Measurements from ENCODE around the gene C1QTNF8. TPM values are rescaled to one million over a fixed set of nuclear protein-coding genes. Genes with fewer than 3 reads are reported as not detected.

C1QTNF8 gene
- total RNA-seq, 1 experiment from 2014 or later, result not detected

GRCh38 chr16:1045993-1046911, 49.8 kb downstream of the C1QTNF8 start:
- no peak overlapping the region for H3K4me3 ChIP-seq
- H3F3A ChIP-seq (ENCODE audit: insufficient read depth, low read depth), result no peaks in the 10 kb centered on the region
- BruUV-seq (replicated peaks), result no TSS peak
- no peaks in the 10 kb centered on the region for H3K9me3 ChIP-seq (ENCODE audit: insufficient read depth, low read depth)
- TF ChIP-seq, protein P1, sequence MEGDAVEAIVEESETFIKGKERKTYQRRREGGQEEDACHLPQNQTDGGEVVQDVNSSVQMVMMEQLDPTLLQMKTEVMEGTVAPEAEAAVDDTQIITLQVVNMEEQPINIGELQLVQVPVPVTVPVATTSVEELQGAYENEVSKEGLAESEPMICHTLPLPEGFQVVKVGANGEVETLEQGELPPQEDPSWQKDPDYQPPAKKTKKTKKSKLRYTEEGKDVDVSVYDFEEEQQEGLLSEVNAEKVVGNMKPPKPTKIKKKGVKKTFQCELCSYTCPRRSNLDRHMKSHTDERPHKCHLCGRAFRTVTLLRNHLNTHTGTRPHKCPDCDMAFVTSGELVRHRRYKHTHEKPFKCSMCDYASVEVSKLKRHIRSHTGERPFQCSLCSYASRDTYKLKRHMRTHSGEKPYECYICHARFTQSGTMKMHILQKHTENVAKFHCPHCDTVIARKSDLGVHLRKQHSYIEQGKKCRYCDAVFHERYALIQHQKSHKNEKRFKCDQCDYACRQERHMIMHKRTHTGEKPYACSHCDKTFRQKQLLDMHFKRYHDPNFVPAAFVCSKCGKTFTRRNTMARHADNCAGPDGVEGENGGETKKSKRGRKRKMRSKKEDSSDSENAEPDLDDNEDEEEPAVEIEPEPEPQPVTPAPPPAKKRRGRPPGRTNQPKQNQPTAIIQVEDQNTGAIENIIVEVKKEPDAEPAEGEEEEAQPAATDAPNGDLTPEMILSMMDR (conservative IDR thresholded peaks at IDR 0.05), result no peak
- TF ChIP-seq EZH2 (IDR thresholded peaks at IDR 0.05; ENCODE audit: low read depth), result no peak
- H3K27me3 ChIP-seq (ENCODE audit: insufficient read depth, low read depth), result 0 out of 2 replicates have a peak, but pooled peaks cover 22% of the 10 kb centered on the region
- H2AFZ ChIP-seq, result no peak overlapping the region
- H3K36me3 ChIP-seq (ENCODE audit: low read depth), result no peaks in the 10 kb centered on the region
- no peaks in the 10 kb centered on the region for H3K4me1 ChIP-seq (replicated peaks; ENCODE audit: insufficient read depth)
- no peaks in the 10 kb centered on the region for H3K9me2 ChIP-seq (ENCODE audit: insufficient read depth)
- intact Hi-C loops (cut with micrococcal nuclease; ENCODE audit: unreplicated experiment), result no loop called here
- no peaks in the 10 kb centered on the region for H4K20me1 ChIP-seq (ENCODE audit: insufficient read depth)
- POLR2A ChIA-PET (ENCODE audit: unreplicated experiment), result no interaction called here
- H3K27ac ChIP-seq, result no peak overlapping the region
- CTCF ChIA-PET, result no interaction called here
- no peak overlapping the region for H3K4me2 ChIP-seq
- no peaks in the 10 kb centered on the region for H3K79me2 ChIP-seq (ENCODE audit: low read depth)
- no peak for DNase-seq

- no peaks in the 10 kb centered on the region for H3F3A ChIP-seq (ENCODE audit: insufficient read depth, low read depth)
- BruUV-seq (replicated peaks), result no TSS peak
- no peaks in the 10 kb centered on the region for H3K9me2 ChIP-seq (ENCODE audit: insufficient read depth)
- no peaks in the 10 kb centered on the region for H3K9me3 ChIP-seq (ENCODE audit: insufficient read depth, low read depth)
- TF ChIP-seq EZH2 (IDR thresholded peaks at IDR 0.05; ENCODE audit: low read depth), result no peak
- no peaks in the 10 kb centered on the region for H3K4me1 ChIP-seq (replicated peaks; ENCODE audit: insufficient read depth)
- 0 out of 2 replicates have a peak, but pooled peaks cover 15% of the 10 kb centered on the region for H3K27me3 ChIP-seq (ENCODE audit: insufficient read depth, low read depth)
- no peaks in the 10 kb centered on the region for H3K79me2 ChIP-seq (ENCODE audit: low read depth)
- ChIA-PET POLR2A (ENCODE audit: unreplicated experiment) (no interaction called here), CTCF (no interaction called here)
- H4K20me1 ChIP-seq (ENCODE audit: insufficient read depth), result no peaks in the 10 kb centered on the region
- no peaks in the 10 kb centered on the region for H3K36me3 ChIP-seq (ENCODE audit: low read depth)
- no peak overlapping the region for H2AFZ ChIP-seq
- H3K4me2 ChIP-seq, result no peak overlapping the region
- H3K27ac ChIP-seq, result no peak overlapping the region
- intact Hi-C loops (cut with micrococcal nuclease; ENCODE audit: unreplicated experiment), result no loop called here
- no peak overlapping the region for H3K4me3 ChIP-seq
- DNase-seq, result no peak
Measured at GRCh38 chr16:1045310-1045992, 50.6 kb downstream of the C1QTNF8 start.

- CTCF ChIA-PET, result no interaction called here
- H4K20me1 ChIP-seq (ENCODE audit: insufficient read depth), result no peaks in the 10 kb centered on the region
- H3K27ac ChIP-seq, result no peak overlapping the region
- H3K9me3 ChIP-seq (ENCODE audit: insufficient read depth, low read depth), result no peaks in the 10 kb centered on the region
- peak in 1 of 2 experiments; percentile 34 for DNase-seq
- TF ChIP-seq EZH2 (IDR thresholded peaks at IDR 0.05; ENCODE audit: low read depth), result no peak
- TF ChIP-seq, protein P1 (conservative IDR thresholded peaks at IDR 0.05), result no peak
- no peaks in the 10 kb centered on the region for H3F3A ChIP-seq (ENCODE audit: insufficient read depth, low read depth)
- H3K9me2 ChIP-seq (ENCODE audit: insufficient read depth), result no peaks in the 10 kb centered on the region
- no peaks in the 10 kb centered on the region for H3K4me1 ChIP-seq (replicated peaks; ENCODE audit: insufficient read depth)
- intact Hi-C loops (cut with micrococcal nuclease; ENCODE audit: unreplicated experiment), result no loop called here
- no peak overlapping the region for H3K4me2 ChIP-seq
- peaks cover 11% of the 10 kb centered on the region; the same call in 1 of the 2 replicates for H3K27me3 ChIP-seq (ENCODE audit: insufficient read depth, low read depth)
- H2AFZ ChIP-seq, result no peak overlapping the region
- H3K36me3 ChIP-seq (ENCODE audit: low read depth), result no peaks in the 10 kb centered on the region
- no peaks in the 10 kb centered on the region for H3K79me2 ChIP-seq (ENCODE audit: low read depth)
- no TSS peak for BruUV-seq (replicated peaks)
- no peak overlapping the region for H3K4me3 ChIP-seq
- POLR2A ChIA-PET (ENCODE audit: unreplicated experiment), result no interaction called here
Measured at GRCh38 chr16:1044460-1045309, 51.4 kb downstream of the C1QTNF8 start.

All from PC-9 (cell line).